HEK293 (cell line): Measurements from ENCODE around the gene ARSB.

Experiments
- ZNF549 ChIP-seq: fragments of 450-650 bp; IDR thresholded peaks from 2 replicates; pipeline ENCODE4 v1.5.1; 2018; ENCODE audit warnings: missing biosample characterization, missing genetic modification characterization, mild to moderate bottlenecking, inconsistent platforms, moderate library complexity
- TF ChIP-seq, protein P1 (sequence below): fragments of 450-650 bp; formaldehyde crosslinking; IDR thresholded peaks from 2 replicates; pipeline ENCODE4 v1.5.1; 2016; ENCODE audit warnings: missing biosample characterization, missing genetic modification characterization

DNA sequence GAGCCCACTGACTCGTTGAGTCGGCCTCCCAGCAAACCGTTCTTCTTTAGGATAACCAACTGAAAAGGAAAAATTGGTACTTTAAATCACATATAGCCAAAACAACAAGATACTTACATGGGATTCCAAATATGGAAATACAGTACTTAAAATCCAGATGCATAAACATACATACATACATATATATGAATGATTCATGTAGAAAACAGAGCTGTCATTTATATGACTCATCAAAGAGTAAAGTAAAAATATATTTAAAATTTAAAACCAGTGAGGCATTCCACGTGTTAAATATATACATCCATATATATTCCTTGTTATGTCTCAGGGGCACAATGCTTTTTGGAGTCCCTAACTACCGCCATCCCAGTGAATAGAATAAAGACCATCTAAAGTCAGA lies 47.7 kb upstream of the ARSB start:
- TF ChIP-seq, protein P1, sequence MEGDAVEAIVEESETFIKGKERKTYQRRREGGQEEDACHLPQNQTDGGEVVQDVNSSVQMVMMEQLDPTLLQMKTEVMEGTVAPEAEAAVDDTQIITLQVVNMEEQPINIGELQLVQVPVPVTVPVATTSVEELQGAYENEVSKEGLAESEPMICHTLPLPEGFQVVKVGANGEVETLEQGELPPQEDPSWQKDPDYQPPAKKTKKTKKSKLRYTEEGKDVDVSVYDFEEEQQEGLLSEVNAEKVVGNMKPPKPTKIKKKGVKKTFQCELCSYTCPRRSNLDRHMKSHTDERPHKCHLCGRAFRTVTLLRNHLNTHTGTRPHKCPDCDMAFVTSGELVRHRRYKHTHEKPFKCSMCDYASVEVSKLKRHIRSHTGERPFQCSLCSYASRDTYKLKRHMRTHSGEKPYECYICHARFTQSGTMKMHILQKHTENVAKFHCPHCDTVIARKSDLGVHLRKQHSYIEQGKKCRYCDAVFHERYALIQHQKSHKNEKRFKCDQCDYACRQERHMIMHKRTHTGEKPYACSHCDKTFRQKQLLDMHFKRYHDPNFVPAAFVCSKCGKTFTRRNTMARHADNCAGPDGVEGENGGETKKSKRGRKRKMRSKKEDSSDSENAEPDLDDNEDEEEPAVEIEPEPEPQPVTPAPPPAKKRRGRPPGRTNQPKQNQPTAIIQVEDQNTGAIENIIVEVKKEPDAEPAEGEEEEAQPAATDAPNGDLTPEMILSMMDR: no peak
- TF ChIP-seq ZNF549 (tag by site-specific recombination): no peak
